HCT116 (cell line): ENCODE results near the gene AUTS2.

Source experiments
- FOSL1 ChIP-seq: IDR thresholded peaks from 2 replicates; pipeline ENCODE4 v1.6.1; 2012; ENCODE audit warnings: low read depth
- POLR2AphosphoS5 ChIP-seq: IDR thresholded peaks from 2 replicates; pipeline ENCODE4 v1.6.1; 2011; ENCODE audit warnings: mild to moderate bottlenecking, low read depth, low read length, moderate library complexity
- TF ChIP-seq, protein P1 (sequence below), 3 experiments: fragments of 200-600 bp in 1 of 3; sonication (generic) in 1 of 3; IDR thresholded peaks in 2 of 3; conservative IDR thresholded peaks in 1 of 3; 2 replicates each; pipeline ENCODE4 v1.5.1; 2012 to 2017; ENCODE audit warnings: low read depth in 2 of 3, low read length in 2 of 3, antibody characterized with exemption in 1 of 3, borderline replicate concordance in 1 of 3, control low read depth in 1 of 3, mild to moderate bottlenecking in 1 of 3, mixed read lengths in 1 of 3, mixed run types in 1 of 3, moderate library complexity in 1 of 3; ENCODE audit not compliant: insufficient read depth in 1 of 3

DNA sequence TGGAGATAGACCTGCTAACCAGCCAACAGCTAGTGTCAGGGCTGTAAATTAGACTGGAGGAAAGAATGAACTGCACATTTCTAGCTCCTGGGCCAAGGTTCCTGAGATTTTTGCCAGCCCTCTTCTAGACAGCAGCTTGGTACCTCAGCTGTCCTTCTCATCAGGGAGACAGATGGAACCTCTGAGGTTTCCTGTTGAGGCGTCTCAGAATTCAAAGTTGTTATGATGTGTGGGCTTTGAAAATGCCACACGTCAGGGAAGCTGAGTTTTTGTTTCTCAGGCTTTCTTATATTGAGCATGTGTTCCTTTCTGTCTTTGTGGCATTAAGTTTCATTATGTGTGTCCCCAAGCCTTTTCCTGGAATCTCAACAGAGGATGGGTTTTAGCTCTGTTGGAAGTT is 736.6 kb downstream of the AUTS2 start:
- TF ChIP-seq FOSL1 (no peak), POLR2AphosphoS5 (no peak)
- TF ChIP-seq, protein P1, sequence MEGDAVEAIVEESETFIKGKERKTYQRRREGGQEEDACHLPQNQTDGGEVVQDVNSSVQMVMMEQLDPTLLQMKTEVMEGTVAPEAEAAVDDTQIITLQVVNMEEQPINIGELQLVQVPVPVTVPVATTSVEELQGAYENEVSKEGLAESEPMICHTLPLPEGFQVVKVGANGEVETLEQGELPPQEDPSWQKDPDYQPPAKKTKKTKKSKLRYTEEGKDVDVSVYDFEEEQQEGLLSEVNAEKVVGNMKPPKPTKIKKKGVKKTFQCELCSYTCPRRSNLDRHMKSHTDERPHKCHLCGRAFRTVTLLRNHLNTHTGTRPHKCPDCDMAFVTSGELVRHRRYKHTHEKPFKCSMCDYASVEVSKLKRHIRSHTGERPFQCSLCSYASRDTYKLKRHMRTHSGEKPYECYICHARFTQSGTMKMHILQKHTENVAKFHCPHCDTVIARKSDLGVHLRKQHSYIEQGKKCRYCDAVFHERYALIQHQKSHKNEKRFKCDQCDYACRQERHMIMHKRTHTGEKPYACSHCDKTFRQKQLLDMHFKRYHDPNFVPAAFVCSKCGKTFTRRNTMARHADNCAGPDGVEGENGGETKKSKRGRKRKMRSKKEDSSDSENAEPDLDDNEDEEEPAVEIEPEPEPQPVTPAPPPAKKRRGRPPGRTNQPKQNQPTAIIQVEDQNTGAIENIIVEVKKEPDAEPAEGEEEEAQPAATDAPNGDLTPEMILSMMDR (IDR thresholded peaks at IDR 0.05 in 2 of 3, conservative IDR thresholded peaks at IDR 0.05 in 1 of 3; ENCODE audit: borderline replicate concordance in 1 of 3, insufficient read depth in 1 of 3, low read depth in 2 of 3, low read length in 2 of 3) = no peak
